OCI-LY1 (cell line): ENCODE measurements around the gene TBX4.
"Not testable (repeated sequence)": the region's sequence is repeated elsewhere in the genome, so short reads cannot be mapped to it uniquely, and the experiment has no call there.

ENCODE experiments used
- H2AFZ ChIP-seq: fragments of 200-600 bp; sonication (generic), shearing (Covaris generic); 2 replicates; pipeline ENCODE4 v1.6.0; 2014; ENCODE audit warnings: antibody characterized with exemption, mild to moderate bottlenecking, low read length
- H3F3A ChIP-seq: fragments of 200-600 bp; sonication (generic), shearing (Covaris generic); 2 replicates; pipeline ENCODE4 v1.6.0; 2014; ENCODE audit warnings: mild to moderate bottlenecking, antibody characterized with exemption, low read length, moderate library complexity; ENCODE audit not compliant: insufficient read depth
- H3K27ac ChIP-seq: fragments of 200-600 bp; sonication (generic); 2 replicates; pipeline ENCODE4 v1.5.1; 2014; ENCODE audit warnings: low read length, mixed run types, mild to moderate bottlenecking, low read depth; ENCODE audit not compliant: poor library complexity, severe bottlenecking
- H3K27me3 ChIP-seq: fragments of 200-600 bp; sonication (generic); 2 replicates; pipeline ENCODE4 v1.6.0; 2014; ENCODE audit warnings: antibody characterized with exemption, mild to moderate bottlenecking, low read length, moderate library complexity; ENCODE audit not compliant: insufficient read depth
- H3K36me3 ChIP-seq: fragments of 200-600 bp; sonication (generic); 2 replicates; pipeline ENCODE4 v1.6.1; 2014; ENCODE audit warnings: mild to moderate bottlenecking, antibody characterized with exemption, low read length, moderate library complexity, mixed read lengths; ENCODE audit not compliant: insufficient read depth
- H3K4me1 ChIP-seq: fragments of 200-600 bp; sonication (generic); 2 replicates; pipeline ENCODE4 v1.5.1; 2014; ENCODE audit warnings: mild to moderate bottlenecking, low read length, moderate library complexity; ENCODE audit not compliant: insufficient read depth, severe bottlenecking
- H3K4me2 ChIP-seq: fragments of 200-600 bp; sonication (generic), shearing (Covaris generic); 2 replicates; pipeline ENCODE4 v1.6.1; 2014; ENCODE audit warnings: low read length
- H3K4me3 ChIP-seq: fragments of 200-600 bp; sonication (generic); 2 replicates; pipeline ENCODE4 v1.5.1; 2014; ENCODE audit warnings: low read length, low read depth, mild to moderate bottlenecking, mixed read lengths; ENCODE audit not compliant: poor library complexity, severe bottlenecking
- H3K79me2 ChIP-seq: fragments of 200-600 bp; shearing (Covaris generic); 2 replicates; pipeline ENCODE4 v1.6.1; 2016; ENCODE audit warnings: mixed run types, low read length, mixed read lengths; ENCODE audit not compliant: insufficient read depth
- H3K9ac ChIP-seq: fragments of 200-600 bp; sonication (generic), shearing (Covaris generic); 2 replicates; pipeline ENCODE4 v1.6.1; 2014; ENCODE audit warnings: mild to moderate bottlenecking, low read length, mixed read lengths
- H3K9me2 ChIP-seq: fragments of 200-600 bp; sonication (generic), shearing (Covaris generic); 2 replicates; pipeline ENCODE4 v1.6.1; 2014; ENCODE audit warnings: low read depth, mild to moderate bottlenecking, low read length, mixed read lengths
- H3K9me3 ChIP-seq: fragments of 200-600 bp; shearing (Covaris generic); 2 replicates; pipeline ENCODE4 v1.6.1; 2014; ENCODE audit warnings: low read length, mixed read lengths
- H4K20me1 ChIP-seq: fragments of 200-600 bp; sonication (generic), shearing (Covaris generic); 2 replicates; pipeline ENCODE4 v1.6.0; 2016; ENCODE audit warnings: mild to moderate bottlenecking, low read length; ENCODE audit not compliant: insufficient read depth
- EZH2 ChIP-seq: fragments of 200-600 bp; sonication (generic), shearing (Covaris generic); IDR thresholded peaks from 2 replicates; pipeline ENCODE4 v1.8.0; 2017; ENCODE audit warnings: borderline replicate concordance, mixed run types, mild to moderate bottlenecking, antibody characterized with exemption, low read length, moderate library complexity, mixed read lengths
- TF ChIP-seq, protein P1 (sequence below): fragments of 200-600 bp; sonication (generic), shearing (Covaris generic); IDR thresholded peaks from 2 replicates; pipeline ENCODE4 v1.5.1; 2017; ENCODE audit warnings: mild to moderate bottlenecking, antibody characterized with exemption, low read length, moderate library complexity, mixed read lengths

TBX4 gene

DNA sequence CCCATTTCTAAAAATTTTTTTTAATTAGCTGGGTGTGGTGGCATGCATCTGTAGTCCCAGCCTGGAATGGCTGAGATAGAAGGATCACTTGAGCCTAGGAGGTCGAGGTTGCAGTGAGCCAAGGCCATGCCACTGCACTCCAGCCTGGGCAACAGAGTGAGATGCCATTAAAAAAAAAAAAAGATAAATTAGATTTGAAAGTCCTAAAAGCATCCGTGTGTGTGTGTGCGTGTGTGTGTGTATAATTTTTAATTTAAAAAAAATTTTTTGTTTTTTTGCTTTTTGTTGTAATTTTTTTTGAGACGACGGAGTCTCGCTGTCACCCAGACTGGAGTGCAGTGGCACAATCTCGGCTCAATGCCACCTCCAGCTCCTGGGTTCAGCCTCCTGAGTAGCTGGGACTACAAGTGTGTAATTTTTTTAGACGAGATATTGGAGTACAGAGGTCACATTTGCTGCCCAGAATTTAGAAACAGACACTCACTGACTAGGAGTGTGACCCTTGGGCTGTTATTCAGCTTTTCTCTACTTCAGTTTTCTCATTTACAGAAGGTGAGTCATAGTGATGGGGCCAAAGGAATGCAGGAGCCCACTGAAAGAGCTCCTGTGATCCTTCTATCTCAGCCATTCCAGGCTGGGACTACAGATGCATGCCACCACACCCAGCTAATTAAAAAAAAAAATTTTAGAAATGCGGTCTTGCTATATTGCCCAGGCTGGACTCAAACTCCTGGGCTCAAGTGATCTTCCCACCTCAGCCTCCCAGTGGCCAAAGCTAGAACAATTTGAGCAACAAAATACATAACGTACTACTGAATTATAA is 25.5 kb upstream of the TBX4 start:
- Histone ChIP-seq H3K36me3 (no peaks in the 10 kb centered on the region), H3K79me2 (no peaks in the 10 kb centered on the region), H3K27ac (no peak overlapping the region), H3K9ac (no peak overlapping the region), H3K9me3 (no peaks in the 10 kb centered on the region), H3K9me2 (no peaks in the 10 kb centered on the region), H3K27me3 (0 out of 2 replicates have a peak, but pooled peaks cover 5% of the 10 kb centered on the region), H4K20me1 (no peaks in the 10 kb centered on the region), H3K4me1 (no peaks in the 10 kb centered on the region), H3K4me2 (no peak overlapping the region), H3K4me3 (no peak overlapping the region), H2AFZ (no peak overlapping the region), H3F3A (no peaks in the 10 kb centered on the region)
- TF ChIP-seq, protein P1, sequence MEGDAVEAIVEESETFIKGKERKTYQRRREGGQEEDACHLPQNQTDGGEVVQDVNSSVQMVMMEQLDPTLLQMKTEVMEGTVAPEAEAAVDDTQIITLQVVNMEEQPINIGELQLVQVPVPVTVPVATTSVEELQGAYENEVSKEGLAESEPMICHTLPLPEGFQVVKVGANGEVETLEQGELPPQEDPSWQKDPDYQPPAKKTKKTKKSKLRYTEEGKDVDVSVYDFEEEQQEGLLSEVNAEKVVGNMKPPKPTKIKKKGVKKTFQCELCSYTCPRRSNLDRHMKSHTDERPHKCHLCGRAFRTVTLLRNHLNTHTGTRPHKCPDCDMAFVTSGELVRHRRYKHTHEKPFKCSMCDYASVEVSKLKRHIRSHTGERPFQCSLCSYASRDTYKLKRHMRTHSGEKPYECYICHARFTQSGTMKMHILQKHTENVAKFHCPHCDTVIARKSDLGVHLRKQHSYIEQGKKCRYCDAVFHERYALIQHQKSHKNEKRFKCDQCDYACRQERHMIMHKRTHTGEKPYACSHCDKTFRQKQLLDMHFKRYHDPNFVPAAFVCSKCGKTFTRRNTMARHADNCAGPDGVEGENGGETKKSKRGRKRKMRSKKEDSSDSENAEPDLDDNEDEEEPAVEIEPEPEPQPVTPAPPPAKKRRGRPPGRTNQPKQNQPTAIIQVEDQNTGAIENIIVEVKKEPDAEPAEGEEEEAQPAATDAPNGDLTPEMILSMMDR, result no peak

GRCh38 chr17:61427567-61427966 is 24.7 kb upstream of the TBX4 start:
- TF ChIP-seq, protein P1, result no peak
- no peak for TF ChIP-seq EZH2
- no peaks in the 10 kb centered on the region for H3K79me2 ChIP-seq
- H4K20me1 ChIP-seq, result no peaks in the 10 kb centered on the region
- H3K36me3 ChIP-seq, result no peaks in the 10 kb centered on the region
- H3K4me3 ChIP-seq, result no peak overlapping the region
- no peak overlapping the region for H3K9ac ChIP-seq
- 0 out of 2 replicates have a peak, but pooled peaks cover 5% of the 10 kb centered on the region for H3K27me3 ChIP-seq
- H3F3A ChIP-seq, result no peaks in the 10 kb centered on the region
- no peak overlapping the region for H3K4me2 ChIP-seq
- no peaks in the 10 kb centered on the region for H3K9me2 ChIP-seq
- H2AFZ ChIP-seq, result no peak overlapping the region
- H3K27ac ChIP-seq, result no peak overlapping the region
- no peaks in the 10 kb centered on the region for H3K4me1 ChIP-seq
- H3K9me3 ChIP-seq, result no peaks in the 10 kb centered on the region

- Histone ChIP-seq H3K27ac (no peak overlapping the region), H3K9ac (no peak overlapping the region), H3F3A (no peaks in the 10 kb centered on the region), H3K27me3 (0 out of 2 replicates have a peak, but pooled peaks cover 5% of the 10 kb centered on the region), H4K20me1 (no peaks in the 10 kb centered on the region), H3K36me3 (no peaks in the 10 kb centered on the region), H3K4me2 (no peak overlapping the region), H3K4me3 (no peak overlapping the region), H2AFZ (no peak overlapping the region), H3K9me3 (no peaks in the 10 kb centered on the region), H3K9me2 (no peaks in the 10 kb centered on the region), H3K79me2 (no peaks in the 10 kb centered on the region), H3K4me1 (no peaks in the 10 kb centered on the region)
- no peak for TF ChIP-seq EZH2
Observed at GRCh38 chr17:61429274-61429673, 22.9 kb upstream of the TBX4 start.

DNA sequence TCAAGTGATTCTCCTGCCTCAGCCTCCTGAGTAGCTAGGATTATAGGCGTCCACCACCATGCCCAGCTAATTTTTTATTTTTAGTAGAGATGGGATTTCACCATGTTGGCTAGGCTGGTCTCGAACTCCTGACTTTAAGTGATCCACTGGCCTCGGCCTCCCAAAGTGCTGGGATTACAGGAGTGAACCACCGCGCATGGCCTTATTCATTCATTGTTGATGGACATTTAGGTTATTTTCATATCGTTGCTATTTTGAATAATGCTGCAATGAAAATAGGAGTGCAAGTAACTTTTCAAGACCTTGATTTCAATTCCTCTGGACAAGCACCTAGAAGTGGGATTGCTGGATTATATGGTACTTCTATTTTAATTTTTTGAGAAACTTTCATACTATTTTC is 22.4 kb upstream of the TBX4 start:
- not testable (repeated sequence) for H3K9me2 ChIP-seq, H3K27ac ChIP-seq, H3K79me2 ChIP-seq, H2AFZ ChIP-seq, H3K4me3 ChIP-seq, H4K20me1 ChIP-seq, H3K4me1 ChIP-seq, H3K27me3 ChIP-seq, H3F3A ChIP-seq, H3K9ac ChIP-seq, H3K9me3 ChIP-seq, H3K4me2 ChIP-seq, H3K36me3 ChIP-seq
